HCT116 (cell line): Measurements from ENCODE around the gene UVRAG. TPM values are rescaled to one million over a fixed set of nuclear protein-coding genes. Genes with fewer than 3 reads are reported as not detected.

Source experiments
- ATAC-seq: fragments of 200-7000 bp; cut with Tn5 transposase; 2 replicates; pipeline ENCODE4 v1.9.1; 2020; ENCODE audit warnings: mild to moderate bottlenecking, moderate library complexity
- BruUV-seq: library from RNA; stranded (reverse); fragments of 400-500 nt; replicated peaks from 2 replicates; lab custom pipeline; 2021; lab: Mats Ljungman, UMichigan
- CTCF ChIA-PET: fragments of 300-600 bp; sonication (Branson Sonifier 250); formaldehyde crosslinking; loops from one replicate; lab custom pipeline; 2021; ENCODE audit warnings: antibody characterized with exemption; lab: Charles Lee
- POLR2A ChIA-PET: fragments of 300-600, 350-600 bp; sonication (Branson Sonifier 250); formaldehyde crosslinking; loops from one replicate; lab custom pipeline; 2021; ENCODE audit warnings: antibody characterized with exemption; lab: Charles Lee
- RAD21 ChIA-PET, 2 experiments: fragments of 300-600 bp; sonication (Branson Sonifier 250); formaldehyde crosslinking; loops; one replicate each; lab custom pipeline; 2023; ENCODE audit warnings: low total read pairs in 2 of 2; ENCODE audit not compliant: uncharacterized antibody in 2 of 2, unreplicated experiment in 2 of 2, low non-redundant PET in 1 of 2; lab: Charles Lee
- DNase-seq: peaks from one replicate; pipeline ENCODE4 v3.0.0-alpha.2; 2010; ENCODE audit warnings: low read depth, low spot score
- H2AFZ ChIP-seq: fragments of 200-600 bp; shearing (Covaris generic), sonication (generic); 2 replicates; pipeline ENCODE4 v1.6.1; 2017; ENCODE audit warnings: low read depth, mixed run types, mixed read lengths, antibody characterized with exemption, low read length; ENCODE audit not compliant: poor library complexity, severe bottlenecking
- H3K27ac ChIP-seq: 2 replicates; pipeline ENCODE4 v1.5.1; 2012; ENCODE audit warnings: low read depth, low read length
- H3K27me3 ChIP-seq: fragments of 200-600 bp; sonication (generic); 2 replicates; pipeline ENCODE4 v1.6.1; 2016; ENCODE audit warnings: mixed run types, low read length, mixed read lengths; ENCODE audit not compliant: insufficient read depth
- H3K36me3 ChIP-seq, 2 experiments: fragments of 200-500 bp in 1 of 2; fragments of 200-600 bp in 1 of 2; sonication (Bioruptor generic) in 1 of 2; sonication (generic) in 1 of 2; 2 replicates each; pipeline versions ENCODE4 v1.5.1 to v1.6.1; 2014 to 2016; ENCODE audit warnings: low read length in 2 of 2, inconsistent platforms in 1 of 2, mixed read lengths in 1 of 2, mixed run types in 1 of 2; ENCODE audit not compliant: insufficient read depth in 2 of 2, control insufficient read depth in 1 of 2
- H3K4me1 ChIP-seq, 2 experiments: fragments of 200-600 bp in 1 of 2; sonication (generic) in 1 of 2; 2 replicates each; pipeline versions ENCODE4 v1.5.1 to v1.6.1; 2012 to 2017; ENCODE audit warnings: low read length in 2 of 2, inconsistent platforms in 1 of 2, mild to moderate bottlenecking in 1 of 2, mixed read lengths in 1 of 2, mixed run types in 1 of 2, moderate library complexity in 1 of 2; ENCODE audit not compliant: insufficient read depth in 2 of 2, control insufficient read depth in 1 of 2
- H3K4me2 ChIP-seq: fragments of 200-600 bp; sonication (generic); 2 replicates; pipeline ENCODE4 v1.6.1; 2017; ENCODE audit warnings: mixed run types, low read length, mixed read lengths
- H3K4me3 ChIP-seq, 2 experiments: fragments of 200-600 bp in 1 of 2; sonication (generic) in 1 of 2; replicated peaks in 1 of 2; 2 replicates each; pipeline ENCODE4 v1.5.1; 2011 to 2016; ENCODE audit warnings: low read length in 2 of 2, control low read depth in 1 of 2, low read depth in 1 of 2, mild to moderate bottlenecking in 1 of 2, mixed read lengths in 1 of 2, mixed run types in 1 of 2
- H3K79me2 ChIP-seq: fragments of 200-600 bp; sonication (generic); 2 replicates; pipeline ENCODE4 v1.6.1; 2017; ENCODE audit warnings: mild to moderate bottlenecking, mixed run types, low read length, moderate library complexity, mixed read lengths; ENCODE audit not compliant: insufficient read depth
- H3K9ac ChIP-seq: fragments of 200-600 bp; sonication (generic); 2 replicates; pipeline ENCODE4 v1.6.1; 2016; ENCODE audit warnings: low read length, mixed read lengths
- H3K9me2 ChIP-seq: fragments of 200-600 bp; sonication (generic), shearing (Covaris generic); 2 replicates; pipeline ENCODE4 v1.6.1; 2017; ENCODE audit warnings: mixed run types, mild to moderate bottlenecking, moderate library complexity; ENCODE audit not compliant: insufficient read depth
- H3K9me3 ChIP-seq, 2 experiments: fragments of 200-500 bp in 1 of 2; fragments of 200-600 bp in 1 of 2; sonication (Bioruptor generic) in 1 of 2; sonication (generic) in 1 of 2; 2 replicates each; pipeline ENCODE4 v1.6.1; 2014 to 2017; ENCODE audit warnings: low read length in 2 of 2, mixed read lengths in 2 of 2, inconsistent platforms in 1 of 2, low read depth in 1 of 2, mild to moderate bottlenecking in 1 of 2, mixed run types in 1 of 2, moderate library complexity in 1 of 2; ENCODE audit not compliant: control insufficient read depth in 1 of 2, insufficient read depth in 1 of 2
- H4K20me1 ChIP-seq: fragments of 200-600 bp; sonication (generic), shearing (Covaris generic); 2 replicates; pipeline ENCODE4 v1.6.1; 2017; ENCODE audit warnings: mixed run types, mild to moderate bottlenecking, moderate library complexity; ENCODE audit not compliant: insufficient read depth
- ATF3 ChIP-seq: IDR thresholded peaks from 2 replicates; pipeline ENCODE4 v1.6.1; 2012
- CBX3 ChIP-seq: IDR thresholded peaks from 2 replicates; pipeline ENCODE4 v1.6.1; 2012; ENCODE audit warnings: low read depth
- CEBPB ChIP-seq: IDR thresholded peaks from 2 replicates; pipeline ENCODE4 v1.6.1; 2012; ENCODE audit warnings: low read depth
- EGR1 ChIP-seq: IDR thresholded peaks from 2 replicates; pipeline ENCODE4 v1.6.1; 2012; ENCODE audit warnings: low read depth
- ELF1 ChIP-seq: IDR thresholded peaks from 2 replicates; pipeline ENCODE4 v1.6.1; 2012; ENCODE audit warnings: low read depth, borderline replicate concordance
- EZH2phosphoT487 ChIP-seq: fragments of 200-600 bp; IDR thresholded peaks from 2 replicates; pipeline ENCODE4 v1.6.1; 2018; ENCODE audit warnings: antibody characterized with exemption, borderline replicate concordance
- FOSL1 ChIP-seq: IDR thresholded peaks from 2 replicates; pipeline ENCODE4 v1.6.1; 2012; ENCODE audit warnings: low read depth
- JUND ChIP-seq: IDR thresholded peaks from 2 replicates; pipeline ENCODE4 v1.6.1; 2012
- MAX ChIP-seq: IDR thresholded peaks from 2 replicates; pipeline ENCODE4 v1.6.1; 2012
- POLR2A ChIP-seq: IDR thresholded peaks from 2 replicates; pipeline ENCODE4 v1.7.0; 2011; ENCODE audit warnings: borderline replicate concordance; ENCODE audit not compliant: insufficient read depth, insufficient read length; ENCODE audit errors: extremely low read depth
- RAD21 ChIP-seq: IDR thresholded peaks from 2 replicates; pipeline ENCODE4 v1.6.1; 2012; ENCODE audit warnings: low read depth, mild to moderate bottlenecking
- SRF ChIP-seq: IDR thresholded peaks from 2 replicates; pipeline ENCODE4 v1.6.1; 2012; ENCODE audit warnings: low read depth
- YY1 ChIP-seq: IDR thresholded peaks from 2 replicates; pipeline ENCODE4 v1.6.1; 2011; ENCODE audit warnings: low read length, low read depth, moderate library complexity, mild to moderate bottlenecking; ENCODE audit not compliant: insufficient replicate concordance; ENCODE audit errors: extremely low read depth
- ZBTB33 ChIP-seq: IDR thresholded peaks from 2 replicates; pipeline ENCODE4 v1.6.1; 2011; ENCODE audit warnings: mild to moderate bottlenecking, low read length, moderate library complexity; ENCODE audit not compliant: insufficient replicate concordance; ENCODE audit errors: extremely low read depth
- ZFX ChIP-seq: fragments of 450-650 bp; IDR thresholded peaks from 2 replicates; pipeline ENCODE4 v1.6.1; 2017
- ZNF274 ChIP-seq: fragments of 200-500 bp; sonication (Bioruptor generic); IDR thresholded peaks from 2 replicates; pipeline ENCODE4 v1.6.1; 2014; ENCODE audit warnings: mild to moderate bottlenecking, low read depth, low read length, inconsistent platforms
- intact Hi-C: fragments of 100-400 bp; cut with micrococcal nuclease; formaldehyde crosslinking; loops from 2 replicates; pipeline ENCODE4 v1.10.0; 2022
- total RNA-seq: library from RNA; stranded (reverse); gene quantifications from one replicate; pipeline ENCODE4 v1.2.1, GENCODE V29; 2021; ENCODE audit not compliant: unreplicated experiment

UVRAG gene
- total RNA-seq, 1 experiment from 2014 or later, result 12.3 TPM

- TF ChIP-seq ELF1, result no peak
- TF ChIP-seq RAD21, result no peak
- TF ChIP-seq EGR1, result no peak
- TF ChIP-seq ATF3, result no peak
- TF ChIP-seq EZH2phosphoT487, result no peak
- no peak for TF ChIP-seq ZNF274
- no peak for TF ChIP-seq CBX3
- no peak for TF ChIP-seq SRF
- no peak for TF ChIP-seq JUND
- no peak for TF ChIP-seq YY1
- no peak for TF ChIP-seq FOSL1
- TF ChIP-seq POLR2A, result no peak
- TF ChIP-seq CEBPB, result no peak
- no peak for TF ChIP-seq ZBTB33
- TF ChIP-seq ZFX, result no peak
- no peak for TF ChIP-seq MAX
- no peak for DNase-seq
Observed at GRCh38 chr11:76161261-76161961, 346.4 kb downstream of the UVRAG start.

More at GRCh38 chr11:76161261-76161961, 346.4 kb downstream of the UVRAG start:
- BruUV-seq, result no TSS peak
- Histone ChIP-seq H3K9me2 (no peaks in the 10 kb centered on the region), H3K4me1 (no peaks in the 10 kb centered on the region), H3K27ac (no peak overlapping the region), H4K20me1 (no peaks in the 10 kb centered on the region), H2AFZ (no peak overlapping the region), H3K27me3 (no peaks in the 10 kb centered on the region), H3K9me3 (no peaks in the 10 kb centered on the region), H3K4me3 (no peak overlapping the region), H3K79me2 (no peaks in the 10 kb centered on the region), H3K4me2 (no peak overlapping the region), H3K36me3 (no peaks in the 10 kb centered on the region), H3K9ac (no peak overlapping the region)
- CTCF ChIA-PET, result interaction anchor here (1.1 kb wide), 1 partner anchor 9 kb away, joined by 3 read pairs; no protein-coding TSS in a partner anchor
- RAD21 ChIA-PET, result no interaction called here
- ATAC-seq, result no peak
- intact Hi-C loops, result no loop called here
- POLR2A ChIA-PET, result no interaction called here
